Ectodermal cell (in vitro differentiated cells): ENCODE data around the gene BMPR2.
"Not testable (repeated sequence)": the region's sequence is repeated elsewhere in the genome, so short reads cannot be mapped to it uniquely, and the experiment has no call there.

ENCODE experiments used
- H3K27ac ChIP-seq: 2 replicates; pipeline ENCODE4 v1.7.0; 2013; ENCODE audit warnings: mild to moderate bottlenecking, low read depth, low read length; ENCODE audit not compliant: insufficient read depth, poor library complexity, severe bottlenecking
- H3K27me3 ChIP-seq: 2 replicates; pipeline ENCODE4 v1.7.0; 2013; ENCODE audit warnings: mild to moderate bottlenecking, low read length; ENCODE audit not compliant: insufficient read depth, control insufficient read depth, poor library complexity, severe bottlenecking
- H3K36me3 ChIP-seq: one replicate; pipeline ENCODE4 v1.7.0; 2013; ENCODE audit warnings: low read length; ENCODE audit not compliant: control insufficient read depth, insufficient read depth
- H3K4me1 ChIP-seq: one replicate; pipeline ENCODE4 v1.7.0; 2013; ENCODE audit warnings: low read length; ENCODE audit not compliant: control insufficient read depth, insufficient read depth
- H3K4me3 ChIP-seq: 2 replicates; pipeline ENCODE4 v1.7.0; 2013; ENCODE audit warnings: low read depth, low read length, control low read depth; ENCODE audit not compliant: insufficient read depth
- H3K9me3 ChIP-seq: 2 replicates; pipeline ENCODE4 v1.7.0; 2013; ENCODE audit warnings: mild to moderate bottlenecking, low read length, moderate library complexity; ENCODE audit not compliant: control insufficient read depth
- WGBS, 2 experiments: methylation state at CpG; one replicate each; pipeline ENCODE4 v1.1.7; 2013; ENCODE audit warnings: missing lambda C conversion rate in 2 of 2; 5-methylcytosine and 5-hydroxymethylcytosine counted together

Gene BMPR2

GRCh38 chr2:202488671-202489070, 112.5 kb downstream of the BMPR2 start:
- WGBS, 2 experiments, result 94 to 96% methylated on average over 3 of the region's 3 CpGs
- no peak overlapping the region for H3K27ac ChIP-seq

GRCh38 chr2:202490479-202490878, 114.4 kb downstream of the BMPR2 start:
- Histone ChIP-seq H3K4me1 (peaks cover 4% of the 10 kb centered on the region), H3K27ac (no peak overlapping the region), H3K27me3 (no peaks in the 10 kb centered on the region), H3K4me3 (no peak overlapping the region), H3K9me3 (no peaks in the 10 kb centered on the region), H3K36me3 (no peaks in the 10 kb centered on the region)

More at GRCh38 chr2:202488671-202489070, 112.5 kb downstream of the BMPR2 start:
- H3K4me3 ChIP-seq, result no peak overlapping the region
- no peaks in the 10 kb centered on the region for H3K27me3 ChIP-seq
- H3K36me3 ChIP-seq, result no peaks in the 10 kb centered on the region
- H3K4me1 ChIP-seq, result no peaks in the 10 kb centered on the region
- H3K9me3 ChIP-seq, result no peaks in the 10 kb centered on the region

GRCh38 chr2:202491514-202491913, 115.4 kb downstream of the BMPR2 start:
- WGBS, 2 experiments, result 92 to 93% methylated on average over 4 of the region's 4 CpGs
- Histone ChIP-seq H3K4me3 (no peak overlapping the region), H3K36me3 (no peaks in the 10 kb centered on the region), H3K9me3 (no peaks in the 10 kb centered on the region), H3K27me3 (no peaks in the 10 kb centered on the region), H3K27ac (no peak overlapping the region), H3K4me1 (peaks cover 4% of the 10 kb centered on the region)

- Histone ChIP-seq H3K27me3 (no peaks in the 10 kb centered on the region), H3K4me1 (peaks cover 4% of the 10 kb centered on the region), H3K27ac (no peak overlapping the region), H3K36me3 (no peaks in the 10 kb centered on the region), H3K9me3 (no peaks in the 10 kb centered on the region), H3K4me3 (no peak overlapping the region)
- 80 to 81% methylated on average over 13 of the region's 13 CpGs for WGBS, 2 experiments
Measured at GRCh38 chr2:202494300-202495229, 118.4 kb downstream of the BMPR2 start.

GRCh38 chr2:202495230-202495604, 119.1 kb downstream of the BMPR2 start:
- 92 to 94% methylated on average over 23 of the region's 23 CpGs for WGBS, 2 experiments
- H3K36me3 ChIP-seq, result no peaks in the 10 kb centered on the region
- H3K27ac ChIP-seq, result no peak overlapping the region
- no peaks in the 10 kb centered on the region for H3K9me3 ChIP-seq
- no peaks in the 10 kb centered on the region for H3K27me3 ChIP-seq
- H3K4me1 ChIP-seq, result peaks cover 4% of the 10 kb centered on the region
- H3K4me3 ChIP-seq, result no peak overlapping the region

- H3K27ac ChIP-seq, H3K9me3 ChIP-seq, H3K4me1 ChIP-seq, H3K27me3 ChIP-seq, H3K36me3 ChIP-seq, H3K4me3 ChIP-seq: not testable (repeated sequence)
- 88 to 90% methylated on average over 38 of the region's 38 CpGs for WGBS, 2 experiments
Measured at GRCh38 chr2:202496835-202497472, 120.8 kb downstream of the BMPR2 start.

- H3K27ac ChIP-seq, H3K4me1 ChIP-seq, H3K27me3 ChIP-seq, H3K36me3 ChIP-seq, H3K9me3 ChIP-seq, H3K4me3 ChIP-seq: not testable (repeated sequence)
- 70 to 71% methylated on average over 7 of the region's 7 CpGs for WGBS, 2 experiments
Measured at GRCh38 chr2:202497473-202497866, 121.3 kb downstream of the BMPR2 start.

GRCh38 chr2:202499841-202500240, 123.7 kb downstream of the BMPR2 start:
- H3K27me3 ChIP-seq, H3K27ac ChIP-seq, H3K9me3 ChIP-seq, H3K4me3 ChIP-seq, H3K4me1 ChIP-seq, H3K36me3 ChIP-seq: not testable (repeated sequence)
- 96% methylated on average over 7 of the region's 7 CpGs for WGBS, 2 experiments

GRCh38 chr2:202503276-202503675, 127.1 kb downstream of the BMPR2 start:
- H3K36me3 ChIP-seq, result not testable (repeated sequence)

GRCh38 chr2:202508686-202509085, 132.6 kb downstream of the BMPR2 start:
- WGBS, 2 experiments, result 86 to 96% methylated on average over 2 of the region's 2 CpGs
- no peaks in the 10 kb centered on the region for H3K9me3 ChIP-seq
- H3K4me3 ChIP-seq, result no peak overlapping the region
- H3K36me3 ChIP-seq, result no peaks in the 10 kb centered on the region
- no peak overlapping the region for H3K27ac ChIP-seq
- no peaks in the 10 kb centered on the region for H3K27me3 ChIP-seq
- no peaks in the 10 kb centered on the region for H3K4me1 ChIP-seq

More at GRCh38 chr2:202503276-202503675, 127.1 kb downstream of the BMPR2 start:
- not testable (repeated sequence) for H3K27me3 ChIP-seq, H3K9me3 ChIP-seq, H3K27ac ChIP-seq, H3K4me1 ChIP-seq, H3K4me3 ChIP-seq
- 94 to 95% methylated on average over 21 of the region's 21 CpGs for WGBS, 2 experiments
